Measurements from ENCODE around the gene KIF26B.

GRCh38 chr1:245561665-245562234, 407.0 kb downstream of the KIF26B start:
- TF ChIP-seq CTCF (conservative IDR thresholded peaks at IDR 0.05; ENCODE audit: low read length) (no peak), EZH2phosphoT487 (IDR thresholded peaks at IDR 0.05; ENCODE audit: borderline replicate concordance, low read depth, low read length) (no peak)

All from OCI-LY7 (cell line).